ENCODE results near the gene NDUFB1.

The NDUFB1 gene

DNA sequence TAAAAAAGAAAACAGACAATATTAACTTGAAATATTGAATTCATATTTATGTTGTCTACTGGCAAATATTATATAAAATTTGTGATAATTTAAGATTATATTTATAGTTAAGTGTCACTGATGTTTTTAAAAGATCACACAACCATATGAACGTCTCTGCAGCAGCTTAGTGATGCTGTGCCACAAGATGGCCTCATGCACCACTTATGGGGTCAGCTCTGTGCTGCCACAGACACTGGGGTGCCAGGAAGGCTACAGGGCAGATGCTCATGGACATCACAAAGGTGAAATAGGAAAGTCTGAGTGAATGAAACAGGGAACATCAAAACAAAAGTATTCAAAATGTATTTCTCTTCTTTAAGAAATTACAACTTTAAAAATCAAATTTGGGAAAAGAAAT lies 28.2 kb downstream of the NDUFB1 start:
- DNase-seq (ENCODE audit: low spot score) = no peak

DNA sequence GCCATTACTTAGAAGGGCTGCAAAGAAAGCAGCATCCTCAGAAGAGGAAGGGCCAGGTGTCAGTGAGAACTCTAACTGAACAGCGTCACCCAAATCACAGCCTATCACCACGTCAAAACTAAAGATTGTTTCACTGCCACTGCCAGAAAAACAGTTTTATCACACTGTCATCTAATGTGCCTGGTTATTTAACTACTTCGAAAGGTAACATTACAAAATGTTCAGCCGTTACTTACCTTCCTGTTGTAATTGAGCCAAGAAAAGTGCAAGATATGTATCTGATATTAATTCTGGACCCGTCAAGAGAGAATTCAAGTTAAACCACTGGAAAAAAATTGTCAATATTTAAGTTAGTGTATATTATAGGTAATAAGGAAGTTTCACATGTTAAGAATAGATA lies 33.0 kb downstream of the NDUFB1 start:
- DNase-seq (ENCODE audit: low spot score) = no peak

DNA sequence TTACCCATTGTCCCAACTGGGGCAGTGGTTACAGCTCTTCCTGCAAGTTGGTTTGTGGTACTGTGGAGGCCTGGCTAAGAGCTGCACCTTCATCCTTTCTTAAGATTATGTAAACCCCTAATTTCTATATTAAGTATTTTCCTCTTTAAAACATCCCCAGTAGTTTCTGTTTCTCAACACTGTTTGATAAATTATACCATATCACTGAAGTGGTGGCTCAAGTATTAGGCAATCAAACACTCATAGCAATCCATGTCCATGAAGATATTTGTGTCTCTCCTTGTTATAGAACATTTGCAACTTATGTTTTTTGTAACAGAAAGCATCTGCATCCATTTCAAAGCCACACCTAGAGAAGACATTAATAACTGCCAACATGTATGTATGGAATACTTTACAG lies 47.0 kb downstream of the NDUFB1 start:
- DNase-seq (ENCODE audit: low spot score) = no peak

All from NAMALWA (cell line).